NB4 (cell line): ENCODE results near the gene LDLRAD4.

Experiments
- DNase-seq: peaks from one replicate; pipeline ENCODE4 v3.0.0; 2010; ENCODE audit warnings: low read depth
- H3K4me3 ChIP-seq: one replicate; pipeline ENCODE4 v1.5.1; 2011; ENCODE audit warnings: mild to moderate bottlenecking, low read depth, low read length, moderate library complexity
- CTCF ChIP-seq: IDR thresholded peaks from one replicate; pipeline ENCODE4 v1.5.1; 2012; ENCODE audit warnings: low read depth, low read length
- MYC ChIP-seq: IDR thresholded peaks from 2 replicates; pipeline ENCODE4 v1.6.1; 2011; ENCODE audit warnings: low read depth, low read length
- POLR2A ChIP-seq: IDR thresholded peaks from 2 replicates; pipeline ENCODE4 v1.6.1; 2011; ENCODE audit warnings: mild to moderate bottlenecking; ENCODE audit not compliant: insufficient read length; ENCODE audit errors: extremely low read depth
- TF ChIP-seq, protein P1 (sequence below): IDR thresholded peaks from 2 replicates; pipeline ENCODE4 v1.6.1; 2011; ENCODE audit warnings: low read depth, low read length

Gene LDLRAD4

DNA sequence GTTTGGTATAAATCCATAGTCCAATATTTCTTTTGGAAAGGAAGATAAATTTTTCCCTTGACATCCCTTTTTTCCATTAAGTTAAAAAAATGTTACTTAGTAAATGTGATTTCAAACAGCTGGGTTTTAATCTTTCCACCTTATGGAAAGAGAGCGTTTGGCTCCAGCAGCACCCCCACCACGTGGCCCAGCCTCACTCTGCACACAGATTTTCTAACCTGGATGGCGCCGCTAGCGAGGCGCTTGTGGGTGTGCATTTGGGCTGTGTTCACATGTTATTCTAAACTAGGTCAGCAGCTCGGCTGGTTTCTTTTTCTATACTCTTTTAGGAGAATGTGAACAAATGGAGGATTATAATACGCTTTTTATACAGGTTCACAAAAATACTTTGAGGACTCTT lies 218.0 kb downstream of the LDLRAD4 start:
- TF ChIP-seq POLR2A, result no peak
- TF ChIP-seq, protein P1, sequence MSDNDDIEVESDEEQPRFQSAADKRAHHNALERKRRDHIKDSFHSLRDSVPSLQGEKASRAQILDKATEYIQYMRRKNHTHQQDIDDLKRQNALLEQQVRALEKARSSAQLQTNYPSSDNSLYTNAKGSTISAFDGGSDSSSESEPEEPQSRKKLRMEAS, result no peak
- no peak for TF ChIP-seq CTCF
- no peak for TF ChIP-seq MYC
- DNase-seq, result no peak

DNA sequence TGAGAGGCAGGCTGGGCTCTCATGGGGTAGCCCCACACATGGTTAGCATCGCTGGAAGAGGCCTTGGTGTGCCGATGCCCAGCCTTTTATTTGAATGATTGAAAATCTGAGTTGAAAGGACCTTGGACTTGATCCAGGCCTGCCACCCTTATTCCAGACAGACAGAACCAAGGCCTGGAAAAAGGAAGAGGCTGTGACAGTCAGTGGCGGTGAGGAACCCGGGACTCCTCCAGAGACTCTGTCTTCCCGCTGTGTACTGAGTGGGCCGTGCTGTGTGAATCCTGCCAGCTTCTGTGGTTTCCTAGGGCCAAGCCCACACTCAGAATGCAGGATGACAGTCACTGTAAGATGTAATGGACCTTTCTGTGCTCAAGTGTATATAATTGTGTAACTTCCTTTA lies 218.5 kb downstream of the LDLRAD4 start:
- H3K4me3 ChIP-seq, result no peak overlapping the region
- TF ChIP-seq, protein P1, result no peak
- no peak for TF ChIP-seq MYC
- TF ChIP-seq POLR2A, result no peak
- TF ChIP-seq CTCF, result no peak
- DNase-seq, result no peak

More for the DNA sequence above, 218.0 kb downstream of the LDLRAD4 start:
- H3K4me3 ChIP-seq, result no peak overlapping the region

- H3K4me3 ChIP-seq, result no peak overlapping the region
- no peak for DNase-seq
- TF ChIP-seq CTCF (no peak), POLR2A (no peak), MYC (no peak)
- TF ChIP-seq, protein P1, result no peak
Measured at GRCh38 chr18:13437796-13438506, 219.4 kb downstream of the LDLRAD4 start.

- no peak for TF ChIP-seq POLR2A
- TF ChIP-seq CTCF, result no peak
- no peak for TF ChIP-seq MYC
- TF ChIP-seq, protein P1, result no peak
- no peak overlapping the region for H3K4me3 ChIP-seq
- DNase-seq, result no peak
Measured at GRCh38 chr18:13438507-13439056, 220.0 kb downstream of the LDLRAD4 start.

DNA sequence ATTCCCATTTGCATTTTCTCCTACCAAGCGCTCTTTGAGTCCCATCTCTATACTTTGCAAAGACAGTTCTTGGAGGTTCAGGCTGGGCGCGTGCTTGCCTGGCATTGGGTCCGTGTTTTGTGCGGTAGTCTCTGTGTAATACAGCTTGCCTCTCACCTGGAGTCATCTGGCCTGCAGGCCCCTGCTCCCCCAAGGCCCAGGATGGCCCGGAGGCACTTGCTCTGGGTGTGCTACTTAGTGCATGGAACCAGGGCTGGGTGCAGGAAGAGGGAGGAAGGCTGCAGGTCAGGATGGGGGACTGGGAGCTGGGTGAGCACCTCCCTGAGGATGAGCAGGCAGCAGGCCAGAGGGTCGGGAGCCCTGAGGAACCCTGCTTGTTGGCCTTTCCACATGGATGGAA lies 220.9 kb downstream of the LDLRAD4 start:
- H3K4me3 ChIP-seq, result no peak overlapping the region
- no peak for DNase-seq
- TF ChIP-seq, protein P1, result no peak
- TF ChIP-seq POLR2A (no peak), MYC (no peak), CTCF (no peak)
